ENCODE data around the gene NANP. TPM values are rescaled to one million over a fixed set of nuclear protein-coding genes. Genes with fewer than 3 reads are reported as not detected.
"Not testable (repeated sequence)": the region's sequence is repeated elsewhere in the genome, so short reads cannot be mapped to it uniquely, and the experiment has no call there.

NANP gene
- polyA plus RNA-seq, 3 donors, result 5.4 to 6.3 (median 5.8) TPM

DNA sequence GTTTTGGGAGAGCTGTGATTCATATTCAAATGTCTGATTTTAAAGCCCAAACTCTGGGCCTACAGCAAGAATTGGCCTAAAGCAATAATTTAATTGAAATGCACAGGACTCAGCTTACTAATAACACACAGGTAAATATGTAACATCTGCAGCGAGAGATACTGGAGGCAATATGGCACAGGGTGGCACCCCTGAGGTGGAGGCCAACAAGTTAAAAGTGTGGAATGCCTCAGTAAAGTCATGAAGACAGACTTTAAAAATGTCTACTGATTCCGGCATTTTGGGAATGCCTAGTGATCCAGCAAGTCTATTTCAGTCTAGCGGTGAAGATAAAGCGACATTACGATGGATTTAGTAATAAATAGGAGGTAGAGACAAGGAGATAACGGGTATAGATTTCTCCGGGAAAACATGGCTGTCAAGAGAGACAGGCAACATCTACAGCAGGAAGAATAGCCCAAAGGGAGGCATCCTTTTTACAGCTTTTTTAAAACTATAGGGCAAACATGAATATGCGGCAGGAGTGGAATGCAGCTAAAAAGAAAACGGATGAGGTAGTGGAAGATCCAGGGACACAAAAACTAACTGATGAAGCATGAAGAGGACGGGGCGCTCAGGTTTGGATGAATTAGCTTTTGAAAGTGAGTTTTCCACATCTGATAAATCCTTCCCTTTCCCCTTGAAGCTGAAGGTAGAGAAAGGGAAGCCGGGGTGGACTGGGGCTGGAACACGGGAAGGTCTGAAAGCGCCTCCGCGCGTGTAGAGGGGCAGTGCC is 1.2 kb downstream of the NANP start:
- DNase-seq, result no peak

- no peak for DNase-seq
Observed at GRCh38 chr20:25622049-25622448, 1.8 kb downstream of the NANP start.

DNA sequence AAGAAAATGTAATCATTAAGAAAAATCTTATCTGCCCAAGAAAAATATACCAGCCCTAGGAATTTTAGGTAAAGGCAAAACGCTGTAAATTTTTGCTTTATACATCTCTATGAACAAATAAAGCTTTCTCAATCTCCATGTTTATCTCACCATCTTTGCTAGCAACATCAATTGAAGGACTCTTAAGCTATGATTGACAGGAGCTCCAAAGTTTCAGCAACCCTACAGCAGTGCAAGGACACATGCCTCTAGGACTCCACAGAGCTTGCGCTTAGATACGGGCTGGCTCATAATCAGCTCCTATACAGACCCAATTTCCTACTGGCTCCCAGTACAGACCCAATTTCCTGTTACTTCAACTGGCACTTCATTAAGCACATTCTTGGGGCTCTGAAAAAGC is 4.3 kb downstream of the NANP start:
- no peak for DNase-seq

DNA sequence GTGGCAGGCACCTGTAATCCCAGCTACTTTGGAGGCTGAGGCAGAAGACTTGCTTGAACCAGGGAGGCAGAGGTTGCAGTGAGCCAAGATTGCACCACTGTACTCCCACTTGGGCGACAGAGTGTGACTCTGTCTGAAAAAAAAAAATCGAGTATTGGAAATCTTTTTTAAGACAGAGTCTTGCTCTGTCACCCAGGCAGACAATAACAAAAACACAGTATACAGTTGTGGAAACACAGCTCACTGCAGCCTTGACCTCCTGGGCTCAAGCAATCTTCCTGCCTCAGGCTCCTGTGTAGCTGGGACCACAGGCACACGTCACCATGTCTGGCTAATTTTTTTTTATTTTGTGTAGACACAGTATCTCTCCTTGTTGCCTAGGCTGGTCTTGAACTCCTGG is 15.0 kb downstream of the NANP start:
- no peak for DNase-seq

- no peak for DNase-seq
Observed at GRCh38 chr20:25606094-25606695, 17.6 kb downstream of the NANP start.

DNA sequence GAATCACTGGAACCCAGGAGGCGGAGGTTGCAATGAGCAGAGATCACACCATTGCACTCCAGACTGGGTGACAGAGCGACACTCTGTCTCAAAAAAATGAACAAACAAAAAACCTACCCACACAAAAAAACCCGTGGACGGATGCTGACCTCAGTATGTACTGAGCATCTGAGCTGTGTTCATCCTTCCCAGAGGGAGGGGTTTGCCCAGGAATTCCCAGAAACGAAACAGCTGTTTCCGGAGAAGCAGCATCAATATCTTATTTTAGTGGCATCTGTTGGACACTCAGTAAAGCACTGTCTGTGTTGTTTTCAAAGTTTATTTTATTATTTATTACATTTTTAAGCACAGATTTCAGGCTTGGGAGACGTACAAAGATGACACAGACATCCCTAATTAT is 18.7 kb downstream of the NANP start:
- no peak for DNase-seq

DNA sequence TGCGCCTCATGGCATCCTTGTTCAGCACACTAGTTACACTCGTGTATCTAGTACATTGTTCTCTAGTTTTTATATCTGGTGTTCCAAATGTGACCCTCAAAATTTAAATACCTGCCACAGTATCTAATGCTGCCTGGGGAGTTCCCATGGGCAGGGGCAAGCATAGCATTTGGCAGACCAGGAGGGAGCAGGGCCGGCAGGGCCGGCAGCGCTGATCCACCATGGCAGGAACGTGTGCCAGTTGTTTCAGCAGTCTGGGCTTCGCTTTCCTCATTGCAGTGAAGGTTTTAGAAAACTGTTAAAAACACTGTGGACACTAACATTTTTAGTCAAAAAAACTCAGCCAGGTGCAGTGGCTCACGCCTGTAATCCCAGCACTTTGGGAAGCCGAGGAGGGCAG is 19.2 kb downstream of the NANP start:
- no peak for DNase-seq

GRCh38 chr20:25602914-25603309 is 20.9 kb downstream of the NANP start:
- not testable (repeated sequence) for DNase-seq

DNA sequence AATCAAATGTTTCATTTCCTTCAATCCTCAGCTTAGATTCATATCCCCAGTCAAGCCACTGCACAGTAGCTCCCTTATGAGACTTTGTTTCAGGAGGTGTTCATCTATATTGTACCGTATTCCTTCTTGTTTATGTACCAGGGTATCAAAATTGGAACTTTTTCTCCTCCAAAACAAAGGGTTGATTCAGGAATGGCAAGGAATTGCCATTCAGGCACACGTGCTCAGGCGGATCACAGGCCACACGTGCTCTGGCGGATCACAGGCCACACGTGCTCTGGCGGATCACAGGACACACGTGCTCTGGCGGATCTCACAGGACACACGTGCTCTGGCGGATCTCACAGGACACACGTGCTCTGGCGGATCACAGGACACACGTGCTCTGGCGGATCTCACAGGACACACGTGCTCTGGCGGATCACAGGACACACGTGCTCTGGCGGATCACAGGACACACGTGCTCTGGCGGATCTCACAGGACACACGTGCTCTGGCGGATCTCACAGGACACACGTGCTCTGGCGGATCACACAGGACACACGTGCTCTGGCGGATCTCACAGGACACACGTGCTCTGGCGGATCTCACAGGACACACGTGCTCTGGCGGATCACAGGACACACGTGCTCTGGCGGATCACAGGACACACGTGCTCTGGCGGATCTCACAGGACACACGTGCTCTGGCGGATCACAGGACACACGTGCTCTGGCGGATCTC is 21.5 kb downstream of the NANP start:
- not testable (repeated sequence) for DNase-seq

DNA sequence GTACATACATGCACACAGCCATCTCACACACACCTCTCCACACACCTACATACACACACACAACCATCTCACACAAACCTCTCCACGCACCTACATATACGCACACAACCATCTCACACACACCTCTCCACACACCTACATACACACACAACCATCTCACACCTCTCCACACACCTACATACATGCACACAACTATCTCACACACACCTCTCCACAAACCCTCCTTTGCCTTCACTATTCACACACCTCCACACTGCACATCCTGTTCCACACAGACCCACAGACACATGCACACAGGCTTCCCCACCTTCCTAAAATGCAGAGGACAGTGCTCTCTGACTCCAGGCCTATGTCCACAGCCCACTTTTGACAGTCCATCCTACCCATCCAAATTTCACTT is 22.2 kb downstream of the NANP start:
- DNase-seq, result no peak

DNA sequence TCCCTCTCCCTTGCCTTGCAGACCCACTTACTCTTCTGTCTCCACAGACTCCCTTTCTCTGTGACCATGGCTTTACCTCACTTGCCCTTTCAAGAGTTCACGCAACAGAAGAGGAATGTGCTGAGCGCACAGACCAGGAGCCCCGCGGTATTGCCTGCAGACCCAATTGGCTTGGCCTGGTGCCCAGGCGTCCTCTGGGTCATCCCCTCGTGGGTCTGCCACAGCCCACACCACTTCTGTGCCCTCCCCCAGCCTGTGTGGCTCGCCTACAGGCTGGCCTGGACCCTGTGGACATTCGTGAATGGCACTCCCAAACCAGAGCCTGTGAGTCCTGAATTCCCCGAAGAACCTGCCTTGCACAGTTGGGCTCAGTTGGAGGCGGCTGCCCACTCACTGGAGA is 23.2 kb downstream of the NANP start:
- DNase-seq, result no peak

GRCh38 chr20:25592135-25592852 is 31.5 kb downstream of the NANP start:
- DNase-seq, result no peak

DNA sequence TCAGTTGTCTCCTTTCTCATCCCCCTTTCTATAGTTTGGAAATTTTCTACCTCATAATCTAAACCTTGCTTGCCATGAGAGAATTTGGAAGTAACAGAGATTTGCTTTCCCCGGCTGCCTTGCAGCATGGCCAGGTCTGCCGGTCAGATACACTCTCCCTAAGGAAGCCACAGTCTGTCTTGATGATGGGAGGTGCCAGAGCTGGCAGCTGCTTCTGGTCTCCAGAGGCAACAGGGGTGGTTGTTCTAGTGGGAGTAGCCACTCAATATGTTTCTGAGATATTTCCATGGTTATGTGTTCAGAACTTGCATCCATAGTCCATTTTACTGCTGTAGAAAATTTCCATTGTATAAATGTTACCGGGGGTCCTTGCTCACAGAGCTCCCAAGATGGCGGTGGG is 33.0 kb downstream of the NANP start:
- not testable (repeated sequence) for DNase-seq

- no peak for DNase-seq
Observed at GRCh38 chr20:25588491-25588890, 35.3 kb downstream of the NANP start.

- no peak for DNase-seq
Observed at GRCh38 chr20:25587536-25587935, 36.3 kb downstream of the NANP start.

DNA sequence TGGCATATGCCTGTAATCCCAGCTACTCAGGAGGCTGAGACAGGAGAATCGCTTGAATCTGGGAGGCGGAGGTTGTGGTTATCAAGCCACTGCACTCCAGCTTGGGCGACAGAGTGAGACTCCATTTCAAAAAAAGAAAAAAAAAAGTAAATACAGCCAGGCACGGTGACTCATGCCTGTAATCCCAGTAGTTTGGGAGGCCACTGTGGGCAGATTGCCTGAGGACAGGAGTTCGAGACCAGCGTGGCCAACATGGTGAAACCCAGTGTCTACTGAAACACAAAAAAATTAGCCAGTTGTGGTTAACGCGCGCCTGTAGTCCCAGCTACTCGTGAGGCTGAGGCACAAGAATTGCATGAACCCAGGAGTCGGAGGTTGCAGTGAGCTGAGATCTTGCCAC is 36.9 kb downstream of the NANP start:
- DNase-seq, result no peak

DNA sequence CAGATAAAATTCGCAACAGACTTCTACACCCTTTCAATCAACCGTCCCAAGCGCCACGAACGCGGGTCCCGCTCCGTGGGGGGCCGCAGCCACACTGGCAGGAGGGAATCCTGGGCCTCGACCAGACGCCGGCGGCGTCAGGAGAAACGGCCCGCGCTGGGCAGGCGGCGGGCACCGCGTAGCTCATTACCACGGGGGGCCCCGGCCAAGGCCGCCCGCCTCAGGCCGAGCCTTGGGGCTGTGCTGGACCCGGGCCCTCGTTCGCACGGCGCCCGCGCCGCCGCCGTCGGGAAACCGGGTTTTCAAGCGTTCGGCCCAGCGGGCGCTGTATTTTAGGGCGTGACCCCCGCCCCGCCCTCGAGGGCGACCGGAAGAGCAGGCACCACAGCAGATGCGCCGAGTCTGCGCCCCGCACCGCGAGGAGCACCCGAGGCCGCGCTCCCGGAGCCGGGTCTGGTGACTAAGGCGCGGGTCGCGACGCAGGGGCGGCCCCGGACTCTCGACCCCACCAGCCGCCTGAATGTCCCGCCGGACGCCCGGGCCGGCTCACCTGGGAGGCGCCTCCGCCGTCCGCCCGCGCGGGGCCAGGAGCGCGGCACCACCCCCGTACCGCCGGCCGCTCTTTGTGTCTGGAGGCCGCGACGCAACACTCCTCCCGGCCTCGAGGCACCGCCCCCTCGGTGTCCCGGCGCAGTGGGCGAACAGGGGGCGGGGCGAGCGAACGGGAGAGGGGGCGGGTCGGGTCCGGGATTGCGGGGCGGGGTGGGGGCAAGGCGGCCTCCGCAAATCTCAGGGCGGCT is 38.7 kb downstream of the NANP start, which contains the start of gene NINL:
Gene NINL, minus strand, starts transcription at position 627 of the 800 bp plus-strand sequence. CDS start 58,944 bp downstream, outside the sequence.
- peak; percentile 77 for DNase-seq

GRCh38 chr20:25583607-25584006 is 40.2 kb downstream of the NANP start:
- not testable (repeated sequence) for DNase-seq

DNA sequence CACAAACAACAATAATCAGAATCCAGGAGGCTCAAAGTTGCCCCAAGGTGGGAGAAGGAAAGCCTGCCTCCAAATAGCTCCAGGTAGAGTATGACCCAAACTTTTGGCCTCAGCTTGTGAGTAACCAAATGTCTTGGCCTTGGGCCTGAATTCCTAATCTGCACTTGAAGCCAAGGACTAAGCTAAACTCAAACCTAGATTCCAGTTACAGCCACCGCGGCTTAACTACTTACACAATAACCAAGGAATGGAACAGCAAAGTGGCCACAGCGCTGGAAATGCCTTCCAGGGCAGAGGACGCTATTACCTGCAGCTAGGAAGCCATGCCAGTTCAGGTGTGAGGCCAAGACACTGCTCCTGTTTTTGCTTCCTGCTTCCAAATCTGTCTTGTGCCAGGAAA is 43.1 kb downstream of the NANP start:
- no peak for DNase-seq

DNA sequence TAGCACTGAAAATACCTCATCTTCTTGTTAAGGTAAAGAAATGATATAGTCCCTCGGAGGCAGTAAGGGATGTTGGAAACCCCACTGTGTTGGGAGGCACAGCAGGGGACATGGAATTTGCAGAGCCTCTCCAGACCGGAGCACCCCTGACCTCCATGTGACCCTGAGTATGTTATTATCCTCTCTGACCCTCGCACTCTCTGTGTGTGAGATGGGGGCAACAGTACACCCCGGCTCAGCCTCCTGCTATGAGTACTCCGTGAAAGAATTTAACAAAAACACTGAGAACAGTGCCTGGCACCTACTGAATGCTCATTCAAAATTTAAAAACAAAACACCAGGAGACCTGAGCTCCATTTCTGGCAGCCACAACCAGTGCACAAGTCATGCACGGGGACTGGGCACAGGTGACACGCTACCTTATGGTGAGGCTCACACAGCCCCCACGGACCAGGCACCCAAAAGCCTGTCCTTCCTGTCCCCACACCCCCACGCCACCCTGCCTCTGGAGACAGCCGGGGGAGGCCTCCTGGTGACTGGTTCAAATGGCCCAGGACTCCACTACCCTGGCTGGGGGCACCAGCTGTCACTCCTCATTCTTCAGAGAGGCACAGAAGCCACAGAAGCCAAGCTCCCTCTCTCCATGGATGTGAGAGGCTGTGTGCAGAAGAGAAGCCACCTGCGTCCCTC is 44.6 kb downstream of the NANP start:
- no peak for DNase-seq

Measured in renal pelvis (tissue), 4 donors.